HT1080 (cell line): Measurements from ENCODE around the gene ZSCAN16. TPM values are rescaled to one million over a fixed set of nuclear protein-coding genes. Genes with fewer than 3 reads are reported as not detected.
"Not testable (repeated sequence)": the region's sequence is repeated elsewhere in the genome, so short reads cannot be mapped to it uniquely, and the experiment has no call there.

Source experiments
- DNase-seq: peaks from one replicate; pipeline ENCODE4 v3.0.0-alpha.2; 2015; ENCODE audit warnings: low read depth
- polyA plus RNA-seq, 2 experiments: library from polyadenylated mRNA; depleted of rRNA; stranded (reverse); fragments of >200 nt; gene quantifications; 2 replicates each; pipeline ENCODE4 v1.2.3, GENCODE V29; 2015
- total RNA-seq: library from RNA; depleted of rRNA; stranded (reverse); fragments of >200 nt; shearing (Covaris generic); gene quantifications from 2 replicates; pipeline ENCODE4 v1.2.3, GENCODE V29; 2014; rRNA removed

ZSCAN16 gene
- 1.6 and 3.2 TPM in 2 replicates for total RNA-seq
- 0.18 and 0.47 TPM in 2 replicates for polyA plus RNA-seq (2015; cell fraction: cytosol; rRNA removed)
- 0.69 and 2.1 TPM in 2 replicates for polyA plus RNA-seq (2015; cell fraction: nucleus; rRNA removed)

DNA sequence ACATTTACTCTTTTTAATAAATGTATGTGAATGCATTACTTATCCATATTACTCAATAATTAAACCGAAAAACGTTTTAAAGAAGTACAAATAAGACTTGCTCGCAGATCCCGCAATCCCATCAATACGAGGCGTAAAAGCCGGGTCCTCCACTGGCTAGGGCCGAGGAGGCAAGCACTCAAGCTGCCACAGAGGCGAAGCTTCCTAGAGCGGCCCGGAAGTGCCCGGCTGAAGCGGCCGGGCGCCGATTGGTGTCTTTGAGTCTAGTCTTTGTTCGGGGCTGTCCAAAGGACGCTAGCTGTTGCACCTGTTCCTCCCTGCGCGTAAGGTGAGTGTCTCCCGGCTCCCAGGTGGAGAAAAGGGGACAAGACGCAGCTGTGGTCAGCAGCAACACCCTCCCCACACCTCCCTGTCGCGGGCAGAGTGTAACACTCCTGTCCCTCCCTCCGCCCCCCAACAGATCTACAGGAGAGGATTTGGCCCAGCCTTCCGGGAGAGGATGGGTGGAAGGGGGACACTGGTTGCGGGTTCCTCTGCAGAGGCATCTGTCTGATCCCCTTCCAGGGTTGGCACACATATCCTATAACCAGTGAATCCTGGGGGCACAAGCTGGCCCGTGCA is at the start of gene ZSCAN16:
Gene ZSCAN16 (plus strand): TSS at position 260 of the 621 bp plus-strand sequence. CDS start 835 bp downstream, outside the sequence.
- peak; percentile 61 for DNase-seq

DNA sequence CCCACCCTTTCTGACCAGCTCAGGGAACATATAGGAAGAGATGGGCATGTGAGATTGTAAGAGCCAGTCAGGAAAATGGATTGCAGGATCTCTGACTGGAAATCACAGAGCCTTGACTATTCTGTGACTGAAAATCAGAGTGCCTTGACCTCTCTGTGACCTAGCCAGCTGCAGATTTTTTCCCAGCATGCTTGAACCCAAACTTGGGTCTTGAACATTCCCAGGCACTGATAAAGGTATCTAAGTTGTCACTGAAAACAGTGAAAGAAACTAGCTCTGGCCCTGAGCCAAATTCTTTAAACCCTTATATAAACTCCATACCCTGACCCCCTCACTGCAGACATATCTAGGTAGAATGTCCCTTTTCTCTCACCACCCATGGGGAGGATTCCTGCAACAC is 46.4 kb upstream of the ZSCAN16 start:
- DNase-seq = no peak

DNA sequence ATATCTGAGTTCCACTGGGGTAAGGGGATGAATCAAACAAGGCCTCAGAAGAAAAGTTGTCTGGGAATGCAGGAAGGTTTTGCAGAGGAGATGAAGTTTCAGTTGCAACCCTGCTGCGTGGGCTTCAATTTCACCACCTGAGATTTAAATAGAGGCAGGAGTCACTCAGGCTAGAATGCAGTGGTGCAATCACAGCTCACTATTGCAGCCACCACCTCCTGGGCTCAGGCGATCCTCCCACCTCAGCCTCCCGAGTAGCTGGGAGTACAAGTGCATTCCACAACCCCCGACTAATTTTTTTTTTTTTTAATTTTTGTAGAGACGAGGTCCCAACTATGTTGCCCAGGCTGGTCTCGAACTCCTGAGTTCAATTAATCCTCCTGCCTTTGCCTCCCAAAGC is 45.6 kb upstream of the ZSCAN16 start:
- no peak for DNase-seq

DNA sequence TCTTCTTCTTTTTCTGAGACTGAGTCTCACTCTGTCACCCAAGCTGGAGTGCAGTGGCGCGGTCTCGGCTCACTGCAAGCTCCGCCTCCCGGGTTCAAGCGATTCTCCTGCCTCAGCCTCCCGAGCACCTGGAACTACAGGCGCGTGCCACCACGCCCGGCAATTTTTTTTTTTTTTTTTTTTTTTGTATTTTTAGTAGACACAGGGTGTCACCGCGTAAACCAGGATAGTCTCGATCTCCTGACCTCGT is 44.1 kb upstream of the ZSCAN16 start, which contains the start of gene ZNF165:
Gene ZNF165 (plus strand): TSS at position 188 of the 250 bp plus-strand sequence. CDS start 4,913 bp downstream, outside the sequence.
- not testable (repeated sequence) for DNase-seq

DNA sequence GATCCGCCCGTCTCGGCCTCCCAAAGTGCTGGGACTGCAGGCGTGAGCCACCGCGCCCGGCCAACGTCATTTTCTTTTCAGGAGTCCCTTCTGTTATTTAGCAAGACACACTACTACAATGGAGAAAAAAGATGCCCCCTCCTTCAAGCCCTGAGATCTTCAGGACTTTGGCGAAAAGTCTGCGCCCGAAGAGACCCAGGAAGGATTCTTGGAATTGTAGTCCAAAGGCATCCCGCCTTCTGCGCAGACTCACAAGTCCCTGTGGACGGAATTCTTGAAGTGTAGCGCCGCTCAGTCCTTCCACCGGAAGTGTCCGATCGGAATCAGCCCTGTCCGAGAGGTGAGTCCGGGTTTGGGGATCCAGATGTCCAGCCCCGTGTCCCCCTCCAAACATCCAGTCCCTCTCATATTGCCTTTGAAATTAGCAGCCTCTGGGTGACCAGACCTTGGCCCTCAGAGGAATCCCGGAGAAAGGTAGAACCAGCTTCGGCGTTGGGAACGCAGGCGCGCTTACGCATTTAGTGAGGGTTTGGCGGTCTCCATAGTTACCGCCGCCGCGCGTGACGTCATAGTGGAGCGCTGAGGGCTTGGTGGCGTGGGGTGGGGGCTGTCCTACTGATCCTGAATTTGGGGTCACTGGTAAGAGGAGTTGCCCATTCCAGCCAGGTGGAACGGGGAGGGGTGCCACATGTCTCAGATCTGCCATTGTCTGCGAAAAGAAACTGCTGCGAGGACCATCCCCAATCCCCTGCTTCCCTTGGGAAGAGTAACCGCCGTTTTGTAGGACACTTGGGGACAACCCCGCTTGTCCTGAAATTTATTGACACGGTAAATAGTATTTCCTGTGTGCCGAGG is 43.6 kb upstream of the ZSCAN16 start:
- peak; percentile 90 for DNase-seq

DNA sequence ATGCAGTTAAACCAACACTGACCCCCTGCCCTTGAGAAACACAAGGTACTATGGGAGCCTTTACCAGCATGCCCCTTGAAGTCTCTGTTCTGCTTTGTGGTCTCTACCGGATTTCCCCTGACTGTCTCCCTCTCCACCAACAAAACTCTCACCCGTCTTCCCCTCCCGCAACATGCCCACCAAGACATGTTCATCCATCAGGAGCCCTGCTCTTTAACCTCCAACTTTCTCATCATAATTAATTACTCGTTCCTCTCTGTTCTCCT is 43.0 kb upstream of the ZSCAN16 start:
- DNase-seq = no peak

GRCh38 chr6:28082939-28083338 is 41.5 kb upstream of the ZSCAN16 start:
- DNase-seq = no peak

GRCh38 chr6:28089054-28089453 is 35.4 kb upstream of the ZSCAN16 start:
- DNase-seq = no peak

DNA sequence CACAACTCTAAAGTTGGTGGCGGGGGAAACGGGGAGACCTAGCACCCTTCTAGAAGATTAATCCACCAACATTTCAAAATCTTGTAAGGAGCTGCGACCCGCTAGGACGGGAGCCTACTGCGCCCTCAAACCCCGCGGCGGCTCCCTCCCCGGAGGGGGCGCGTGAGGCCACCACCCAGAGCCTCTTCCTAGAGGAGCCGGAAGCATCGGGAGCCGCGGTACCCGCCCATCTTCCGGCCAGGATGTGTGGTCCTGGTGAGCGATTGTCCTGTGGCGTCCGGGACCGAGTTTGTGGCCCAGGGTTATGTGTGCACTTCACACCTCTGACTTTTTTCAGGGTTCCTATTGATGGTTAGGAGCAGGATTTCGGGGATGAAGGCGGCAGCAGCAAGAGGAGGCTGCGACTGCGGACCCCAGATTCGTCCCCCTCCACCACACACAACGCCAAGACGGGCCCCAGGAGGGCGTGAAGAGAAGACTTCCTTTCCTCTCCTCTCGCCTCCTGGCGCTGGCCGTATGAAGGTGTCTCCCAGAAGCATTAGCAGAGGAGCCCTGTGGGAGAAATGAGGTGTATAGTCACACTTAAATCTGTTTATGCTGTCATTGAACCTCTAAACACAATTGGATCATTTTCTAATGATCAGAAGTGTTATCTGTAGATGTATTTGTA is 33.4 kb upstream of the ZSCAN16 start:
- no peak for DNase-seq

- not testable (repeated sequence) for DNase-seq
Observed at GRCh38 chr6:28102222-28102621, 22.2 kb upstream of the ZSCAN16 start.

DNA sequence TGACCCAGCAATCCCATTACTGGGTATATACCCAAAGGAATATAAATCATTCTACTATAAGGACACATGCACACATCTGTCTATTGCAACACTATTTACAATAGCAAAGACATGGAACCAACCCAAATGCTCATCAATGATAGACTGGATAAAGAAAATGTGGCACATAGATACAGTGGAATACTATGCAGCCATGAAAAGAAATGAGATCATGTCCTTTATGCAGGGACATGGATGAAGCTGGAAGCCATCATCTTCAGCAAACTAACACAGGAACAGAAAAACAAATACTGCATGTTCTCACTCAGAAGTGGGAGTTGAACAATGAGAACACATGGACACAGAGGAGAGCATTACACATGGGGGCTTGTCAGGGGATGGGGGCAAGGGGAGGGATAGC is 21.7 kb upstream of the ZSCAN16 start:
- DNase-seq = not testable (repeated sequence)

DNA sequence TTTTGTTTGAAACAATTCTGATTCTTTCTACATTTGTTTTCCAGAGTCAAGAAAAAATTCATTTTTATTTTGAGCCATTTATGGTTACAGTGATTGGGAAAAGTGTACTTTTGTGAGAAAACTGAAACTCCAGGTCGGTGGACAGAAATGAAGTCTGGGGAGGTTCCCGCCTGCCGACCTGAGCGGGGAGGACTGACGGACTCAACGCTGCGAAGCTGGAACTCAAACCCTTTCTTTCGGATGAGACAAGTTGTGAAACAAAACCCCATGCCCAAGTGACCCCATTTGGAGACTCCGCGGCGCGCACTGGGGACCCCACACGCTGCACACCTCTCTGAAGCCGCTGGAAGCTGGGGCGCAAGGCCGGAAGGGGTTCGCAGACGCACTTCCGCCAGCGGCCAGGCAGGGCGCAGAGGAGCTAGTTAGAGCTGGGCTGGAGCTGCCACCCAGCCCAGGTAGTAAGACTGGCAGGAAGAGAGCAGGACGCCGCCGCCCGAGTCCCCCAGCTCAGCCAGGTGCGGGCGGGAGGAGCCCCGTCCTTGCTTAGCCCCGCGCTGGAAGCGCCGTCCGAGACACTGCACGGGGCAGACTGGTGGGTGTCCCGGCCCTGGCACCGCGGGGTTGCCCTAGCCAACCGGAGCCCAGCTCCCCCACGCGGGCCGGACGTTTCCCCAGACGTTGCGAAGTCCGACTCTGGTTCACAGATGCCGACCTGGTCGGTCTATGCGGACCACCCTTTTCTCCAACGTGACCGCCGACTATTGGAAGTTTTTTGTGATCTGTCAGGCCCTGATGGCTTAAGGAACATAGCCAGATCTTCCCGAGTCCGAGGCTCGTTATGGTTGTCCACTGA is 19.8 kb upstream of the ZSCAN16 start:
- peak; percentile 71 for DNase-seq

DNA sequence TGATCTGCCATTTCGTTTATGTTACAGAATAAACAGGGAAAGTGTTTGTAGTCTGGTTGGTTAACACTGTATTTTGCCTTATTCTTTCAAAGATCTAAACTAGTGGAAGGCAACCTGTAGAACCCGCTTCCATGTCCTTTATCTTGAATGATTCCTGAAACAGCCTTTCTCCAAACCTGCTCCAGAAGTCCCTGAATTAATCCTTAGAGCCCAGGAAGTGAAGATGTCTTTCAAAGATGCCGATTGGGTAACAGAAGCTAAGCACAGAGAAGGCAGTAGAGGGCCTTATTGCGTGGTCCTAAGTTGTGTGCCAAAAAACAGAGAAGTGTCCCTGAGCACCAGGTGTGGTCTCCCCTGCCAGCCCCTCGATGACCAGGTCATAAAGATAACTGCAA is 19.2 kb upstream of the ZSCAN16 start:
- no peak for DNase-seq

- no peak for DNase-seq
Observed at GRCh38 chr6:28107506-28107905, 16.9 kb upstream of the ZSCAN16 start.

DNA sequence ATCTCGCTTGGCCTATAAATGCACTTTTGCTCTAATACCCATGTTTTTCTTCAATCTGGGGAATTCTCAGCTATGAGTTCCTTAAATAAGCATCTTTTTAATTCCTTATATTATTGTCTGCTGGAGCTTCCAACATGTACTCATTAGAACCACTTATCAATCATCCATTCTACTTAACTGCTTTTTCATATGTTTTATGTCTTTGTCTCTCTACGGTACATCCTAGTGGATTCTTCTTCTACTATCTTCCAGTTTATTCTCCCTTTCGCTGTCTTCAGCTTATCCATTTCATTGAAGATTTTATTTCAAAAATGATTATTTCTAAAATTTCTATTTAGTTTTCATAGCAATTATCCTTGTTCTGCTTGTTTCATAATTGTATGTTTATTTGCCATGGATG is 12.4 kb upstream of the ZSCAN16 start:
- DNase-seq = no peak

GRCh38 chr6:28115799-28116198 is 8.6 kb upstream of the ZSCAN16 start:
- DNase-seq = no peak

DNA sequence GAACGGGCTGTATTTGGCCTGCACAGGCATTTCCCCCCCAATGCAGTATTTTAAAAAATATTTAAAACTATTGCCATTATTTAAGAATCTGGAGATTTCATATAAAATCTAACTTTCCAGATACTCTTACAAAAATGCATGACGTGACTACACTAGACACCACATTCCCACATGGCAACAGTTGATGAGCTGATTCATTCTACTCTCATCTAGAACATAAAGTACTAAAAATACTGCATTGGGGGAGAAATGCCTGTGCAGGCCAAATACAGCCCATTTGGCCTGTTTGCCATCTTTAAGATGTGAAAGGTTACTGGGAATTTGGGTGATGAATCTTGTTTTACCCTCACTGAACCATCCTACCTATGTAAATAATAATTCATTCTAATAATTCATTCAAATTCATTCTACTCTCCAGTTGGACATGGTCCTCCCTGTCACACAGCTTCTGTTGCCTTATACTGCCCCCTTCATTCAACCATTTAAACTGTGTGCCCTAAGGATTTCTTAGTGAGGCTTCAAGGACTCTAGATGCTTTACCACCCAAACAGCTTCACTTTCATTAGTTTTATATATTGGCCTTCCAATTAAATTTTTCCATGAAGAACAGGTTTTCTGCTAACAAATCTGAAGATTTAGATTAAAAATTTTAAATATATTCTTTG is 6.9 kb upstream of the ZSCAN16 start:
- DNase-seq = no peak

DNA sequence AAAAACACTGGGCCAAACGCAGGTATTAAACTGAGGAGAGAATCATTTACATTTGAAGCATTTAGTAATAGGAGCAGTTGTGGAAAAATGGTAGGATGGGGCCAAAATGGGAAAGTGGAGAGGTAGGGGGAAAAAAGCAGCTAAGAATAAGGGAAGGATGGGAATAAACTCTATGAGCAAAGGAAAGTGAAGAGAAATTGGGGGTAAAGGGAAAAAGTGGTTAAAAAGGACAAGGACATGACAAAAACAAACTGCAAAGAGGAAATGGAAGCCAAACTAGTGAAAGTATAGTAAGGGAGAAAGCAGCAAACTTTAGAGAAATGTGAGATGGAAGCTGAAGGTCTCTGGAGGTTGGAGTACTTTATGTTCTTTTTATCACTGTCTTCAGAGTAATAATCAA is 6.2 kb upstream of the ZSCAN16 start:
- no peak for DNase-seq

DNA sequence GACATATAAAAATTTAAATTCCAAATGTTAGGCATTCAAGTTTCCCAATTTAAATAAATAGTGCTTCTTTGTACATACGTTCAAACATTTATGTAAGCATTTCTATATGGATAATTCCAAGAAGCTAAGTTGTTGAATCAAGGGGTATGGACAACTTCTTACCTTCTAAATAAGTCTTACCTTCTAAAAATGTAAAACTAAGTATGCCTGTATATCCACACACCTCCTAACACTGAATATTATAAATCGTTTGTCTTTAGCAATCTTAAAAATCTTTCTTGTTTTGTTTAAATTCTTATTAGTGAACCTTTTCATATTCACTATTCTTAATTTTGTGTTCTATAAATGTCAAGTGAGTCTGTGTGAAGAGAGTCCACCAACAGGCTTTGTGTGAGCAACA is 2.5 kb upstream of the ZSCAN16 start:
- DNase-seq = no peak

DNA sequence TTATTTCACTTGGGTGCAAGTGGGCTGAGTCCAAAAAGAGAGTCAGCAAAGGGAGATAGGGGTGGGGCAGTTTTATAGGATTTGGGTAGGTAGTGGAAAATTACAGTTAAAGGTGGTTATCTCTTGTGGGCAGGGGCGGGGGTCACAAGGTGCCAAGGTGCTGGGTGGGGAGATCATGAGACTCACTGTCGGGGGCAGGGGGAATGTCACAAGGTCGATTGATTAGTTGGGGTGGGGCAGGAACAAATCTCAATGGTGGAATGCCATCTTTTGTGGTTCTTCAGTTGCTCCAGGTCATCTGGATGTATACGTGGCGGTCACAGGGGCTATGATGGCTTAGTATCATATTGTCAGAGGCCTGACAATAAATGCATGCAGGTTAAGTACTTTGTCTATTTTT is 2.1 kb upstream of the ZSCAN16 start:
- not testable (repeated sequence) for DNase-seq

DNA sequence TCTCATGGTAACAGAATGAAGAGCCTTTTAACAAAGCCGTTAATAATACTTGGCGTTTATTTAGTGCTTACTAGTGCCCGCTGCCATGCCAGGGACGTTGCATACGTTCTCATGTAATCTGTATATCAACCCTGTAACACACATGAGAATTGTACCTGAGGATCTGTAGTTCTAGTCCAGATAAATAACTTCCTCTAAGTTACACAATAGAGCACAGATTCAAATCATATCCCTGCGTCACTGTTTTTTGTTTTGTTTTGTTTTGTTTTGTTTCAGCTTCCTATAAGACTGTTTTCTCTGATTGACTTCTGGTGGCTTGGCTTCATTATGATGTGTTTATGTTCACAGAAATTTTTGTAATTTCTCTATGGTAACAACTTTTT is 553 bp downstream of the ZSCAN16 start:
- DNase-seq = no peak
